A549 (cell line): ENCODE results near the gene TNIK. TPM values are rescaled to one million over a fixed set of nuclear protein-coding genes. Genes with fewer than 3 reads are reported as not detected.

Experiments used
- ATAC-seq, 2 experiments: fragments of 200-7000 bp in 1 of 2; fragments of >200 bp in 1 of 2; cut with Nextera tagmentation in 1 of 2; cut with Tn5 transposase in 1 of 2; 3 replicates each; pipeline versions ENCODE4 v1.8.0 to v1.9.1; 2018 to 2020; ENCODE audit warnings: mild to moderate bottlenecking in 1 of 2, moderate library complexity in 1 of 2
- CTCF ChIA-PET: fragments of 300-600 bp; sonication (Branson Sonifier 250); formaldehyde crosslinking; extraction: SDS; loops from one replicate; lab custom pipeline; 2021; ENCODE audit warnings: antibody characterized with exemption, inconsistent platforms; lab: Yijun Ruan, JAX
- POLR2A ChIA-PET: fragments of 350-600 bp; formaldehyde crosslinking; extraction: SDS; loops from one replicate; lab custom pipeline; 2021; ENCODE audit warnings: antibody characterized with exemption, inconsistent platforms; lab: Yijun Ruan, JAX
- DNase-seq, 2 experiments: peaks; one replicate each; pipeline versions ENCODE4 v3.0.0 to v3.0.0-alpha.2; 2011 to 2016; ENCODE audit warnings: low read depth in 1 of 2, low spot score in 1 of 2
- FAIRE-seq: peaks from 2 replicates; lab custom pipeline; 2011; peaks lifted over from hg19 to GRCh38; lab: Jason Lieb, UNC
- H3K27ac ChIP-seq, 2 experiments: fragments of >200 bp; sonication (Bioruptor Twin); formaldehyde crosslinking; 3 replicates each; pipeline ENCODE4 v1.5.1; 2016 to 2017
- H3K4me1 ChIP-seq: fragments of >200 bp; sonication (Bioruptor Twin); formaldehyde crosslinking; 3 replicates; pipeline ENCODE4 v1.6.1; 2016
- H3K4me2 ChIP-seq: fragments of >200 bp; sonication (Bioruptor Twin); formaldehyde crosslinking; 3 replicates; pipeline ENCODE4 v1.6.1; 2016
- H3K4me3 ChIP-seq: fragments of >200 bp; sonication (Bioruptor Twin); formaldehyde crosslinking; 3 replicates; pipeline ENCODE4 v1.5.1; 2016
- H3K9me3 ChIP-seq: fragments of >200 bp; sonication (Bioruptor Twin); formaldehyde crosslinking; 3 replicates; pipeline ENCODE4 v1.6.1; 2016
- BHLHE40 ChIP-seq: IDR thresholded peaks from 2 replicates; pipeline ENCODE4 v1.6.1; 2012; ENCODE audit warnings: low read depth, low read length, inconsistent platforms
- CEBPB ChIP-seq, 2 experiments: fragments of >200 bp in 1 of 2; sonication (Bioruptor Twin) in 1 of 2; formaldehyde crosslinking in 1 of 2; IDR thresholded peaks; 2 replicates each; pipeline ENCODE4 v1.6.1; 2012 to 2016
- CHD4 ChIP-seq: fragments of 200-600 bp; sonication (generic); IDR thresholded peaks from 2 replicates; pipeline ENCODE4 v1.6.1; 2016; ENCODE audit warnings: antibody characterized with exemption, mild to moderate bottlenecking, borderline replicate concordance
- EHMT2 ChIP-seq: fragments of 200-600 bp; sonication (generic); IDR thresholded peaks from 2 replicates; pipeline ENCODE4 v1.6.1; 2016; ENCODE audit warnings: antibody characterized with exemption, low read depth, mild to moderate bottlenecking, moderate library complexity
- EP300 ChIP-seq, 2 experiments: fragments of >200 bp; sonication (Bioruptor Twin); formaldehyde crosslinking; IDR thresholded peaks; 2 replicates in 1 of 2; 3 replicates in 1 of 2; pipeline ENCODE4 v1.6.1; 2016 to 2017
- ESRRA ChIP-seq: fragments of 150-350 bp; IDR thresholded peaks from 2 replicates; pipeline ENCODE4 v1.6.1; 2014; ENCODE audit warnings: mild to moderate bottlenecking, low read length, borderline replicate concordance
- FOSB ChIP-seq: fragments of 250-450 bp; sonication (Bioruptor Pico); IDR thresholded peaks from 2 replicates; pipeline ENCODE4 v1.5.0; 2020; ENCODE audit warnings: mild to moderate bottlenecking, moderate library complexity
- GATA3 ChIP-seq: IDR thresholded peaks from 2 replicates; pipeline ENCODE4 v1.6.1; 2012; ENCODE audit warnings: borderline replicate concordance
- HDAC2 ChIP-seq: fragments of 200-600 bp; sonication (generic); IDR thresholded peaks from 2 replicates; pipeline ENCODE4 v1.6.1; 2016
- HOXA7 ChIP-seq: fragments of 250-450 bp; sonication (Bioruptor Pico); IDR thresholded peaks from 2 replicates; pipeline ENCODE4 v1.5.0; 2020; ENCODE audit warnings: mild to moderate bottlenecking, moderate library complexity
- KDM1A ChIP-seq: fragments of 200-600 bp; sonication (generic); IDR thresholded peaks from 2 replicates; pipeline ENCODE4 v1.6.1; 2016; ENCODE audit warnings: low read depth, mild to moderate bottlenecking
- MYC ChIP-seq: IDR thresholded peaks from 2 replicates; pipeline ENCODE4 v1.6.1; 2012; ENCODE audit warnings: mild to moderate bottlenecking, inconsistent platforms, low read length, improper control_type of control experiment, borderline replicate concordance
- NPAS2 ChIP-seq: fragments of 250-450 bp; sonication (Bioruptor Pico); IDR thresholded peaks from 2 replicates; pipeline ENCODE4 v1.8.0; 2022; ENCODE audit warnings: mild to moderate bottlenecking, moderate library complexity, borderline replicate concordance
- NR3C1 ChIP-seq: fragments of >200 bp; sonication (Bioruptor Twin); formaldehyde crosslinking; IDR thresholded peaks from 3 replicates; pipeline ENCODE4 v1.6.1; 2017
- POLR2A ChIP-seq: IDR thresholded peaks from 2 replicates; pipeline ENCODE4 v1.6.1; 2012; ENCODE audit warnings: mild to moderate bottlenecking, low read length
- POLR2AphosphoS2 ChIP-seq: conservative IDR thresholded peaks from 2 replicates; pipeline ENCODE4 v1.6.1; 2012; ENCODE audit warnings: low read length, improper control_type of control experiment, inconsistent platforms
- RAD21 ChIP-seq, 2 experiments: fragments of >200 bp in 1 of 2; sonication (Bioruptor Twin) in 1 of 2; formaldehyde crosslinking in 1 of 2; IDR thresholded peaks in 1 of 2; conservative IDR thresholded peaks in 1 of 2; 2 replicates in 1 of 2; 3 replicates in 1 of 2; pipeline ENCODE4 v1.6.1; 2012 to 2018; ENCODE audit warnings: inconsistent platforms in 1 of 2
- RCOR1 ChIP-seq: fragments of 150-350 bp; IDR thresholded peaks from 2 replicates; pipeline ENCODE4 v1.6.1; 2014; ENCODE audit warnings: antibody characterized with exemption, low read length, low read depth
- SMC3 ChIP-seq: fragments of >200 bp; sonication (Bioruptor Twin); formaldehyde crosslinking; IDR thresholded peaks from 3 replicates; pipeline ENCODE4 v1.6.1; 2018; ENCODE audit warnings: inconsistent platforms
- TP53 ChIP-seq: fragments of 250-450 bp; sonication (Bioruptor Pico); IDR thresholded peaks from 2 replicates; pipeline ENCODE4 v1.5.0; 2021; ENCODE audit warnings: mild to moderate bottlenecking, moderate library complexity
- ZC3H11A ChIP-seq: fragments of 450-650 bp; IDR thresholded peaks from 2 replicates; pipeline ENCODE4 v1.6.1; 2014; ENCODE audit warnings: antibody characterized with exemption, mild to moderate bottlenecking
- ZFP36 ChIP-seq: fragments of 450-650 bp; IDR thresholded peaks from 2 replicates; pipeline ENCODE4 v1.6.1; 2014; ENCODE audit warnings: borderline replicate concordance; ENCODE audit not compliant: partially characterized antibody
- ZSCAN20 ChIP-seq: fragments of 250-450 bp; sonication (Bioruptor Pico); IDR thresholded peaks from 2 replicates; pipeline ENCODE4 v1.8.0; 2022; ENCODE audit warnings: mild to moderate bottlenecking, moderate library complexity
- WGBS: methylation state at CpG from one replicate; pipeline ENCODE4 v1.1.6; 2017; ENCODE audit errors: missing lambda C conversion rate; 5-methylcytosine and 5-hydroxymethylcytosine counted together
- polyA plus RNA-seq, 4 experiments: library from polyadenylated mRNA; depleted of rRNA in 3 of 4; stranded (reverse); fragments of >200 nt; fragmentation: RNase III in 1 of 4; extraction: RNeasy Plus Mini Kit Qiagen cat#74134 plus additional on column Dnase treatment in 1 of 4; gene quantifications; 2 replicates in 3 of 4; 3 replicates in 1 of 4; pipeline ENCODE4 v1.2.3, GENCODE V29; 2011 to 2017
- TF ChIP-seq, protein P1 (sequence below): IDR thresholded peaks from 2 replicates; pipeline ENCODE4 v1.6.1; 2012
- TF ChIP-seq, protein P2 (sequence below): fragments of >200 bp; sonication (Bioruptor Twin); formaldehyde crosslinking; IDR thresholded peaks from 3 replicates; pipeline ENCODE4 v1.6.1; 2016
- TF ChIP-seq, protein P3 (sequence below): fragments of 250-450 bp; sonication (Bioruptor Pico); IDR thresholded peaks from 2 replicates; pipeline ENCODE4 v1.5.0; 2020; ENCODE audit warnings: low read depth, mild to moderate bottlenecking, moderate library complexity

The TNIK gene
- polyA plus RNA-seq, 2 of the 4 experiments (the other 2 are of a cell fraction): 1.6 to 1.8 TPM

DNA sequence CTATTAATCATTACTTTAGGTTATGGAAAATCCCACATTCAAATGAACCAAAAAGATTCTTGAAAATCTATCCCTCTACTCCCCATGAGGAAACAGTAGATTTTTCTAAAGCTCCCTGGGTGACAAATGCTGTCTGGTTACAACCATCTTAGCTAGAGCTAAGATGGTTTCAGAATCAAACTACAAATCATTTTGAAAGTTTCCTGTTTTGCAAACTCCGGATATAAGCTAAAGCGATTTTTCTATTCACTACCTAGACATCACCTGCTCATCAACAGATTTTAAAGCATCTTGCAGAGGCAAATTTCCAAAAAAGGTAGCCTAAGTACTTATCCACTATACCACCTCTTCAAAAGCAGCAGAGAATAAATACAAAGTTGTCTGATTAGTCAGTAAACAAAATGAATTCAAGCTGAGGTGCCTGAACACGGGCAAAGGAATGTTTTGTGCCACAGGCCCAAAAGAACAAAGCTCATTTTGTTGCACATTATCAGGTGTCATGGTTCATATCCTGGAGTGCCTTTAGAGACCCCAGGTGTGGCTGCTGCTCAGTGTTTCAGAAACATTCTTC is 204.9 kb downstream of the TNIK start:
- CTCF ChIA-PET: no interaction called here
- no peak overlapping the region for H3K4me3 ChIP-seq
- H3K4me2 ChIP-seq: no peak overlapping the region
- no peak for DNase-seq
- no peak for FAIRE-seq
- 70% methylated on average over 3 of the region's 3 CpGs for WGBS
- no peak for ATAC-seq
- no peaks in the 10 kb centered on the region for H3K9me3 ChIP-seq
- TF ChIP-seq POLR2AphosphoS2 (no peak), CEBPB (IDR thresholded peaks at IDR 0.05) (no peak), ZFP36 (no peak), KDM1A (no peak), ZC3H11A (no peak), CHD4 (no peak), ZSCAN20 (no peak), EHMT2 (no peak)
- TF ChIP-seq, protein P1, sequence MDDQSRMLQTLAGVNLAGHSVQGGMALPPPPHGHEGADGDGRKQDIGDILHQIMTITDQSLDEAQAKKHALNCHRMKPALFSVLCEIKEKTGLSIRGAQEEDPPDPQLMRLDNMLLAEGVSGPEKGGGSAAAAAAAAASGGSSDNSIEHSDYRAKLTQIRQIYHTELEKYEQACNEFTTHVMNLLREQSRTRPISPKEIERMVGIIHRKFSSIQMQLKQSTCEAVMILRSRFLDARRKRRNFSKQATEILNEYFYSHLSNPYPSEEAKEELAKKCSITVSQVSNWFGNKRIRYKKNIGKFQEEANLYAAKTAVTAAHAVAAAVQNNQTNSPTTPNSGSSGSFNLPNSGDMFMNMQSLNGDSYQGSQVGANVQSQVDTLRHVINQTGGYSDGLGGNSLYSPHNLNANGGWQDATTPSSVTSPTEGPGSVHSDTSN: no peak
- TF ChIP-seq, protein P2, sequence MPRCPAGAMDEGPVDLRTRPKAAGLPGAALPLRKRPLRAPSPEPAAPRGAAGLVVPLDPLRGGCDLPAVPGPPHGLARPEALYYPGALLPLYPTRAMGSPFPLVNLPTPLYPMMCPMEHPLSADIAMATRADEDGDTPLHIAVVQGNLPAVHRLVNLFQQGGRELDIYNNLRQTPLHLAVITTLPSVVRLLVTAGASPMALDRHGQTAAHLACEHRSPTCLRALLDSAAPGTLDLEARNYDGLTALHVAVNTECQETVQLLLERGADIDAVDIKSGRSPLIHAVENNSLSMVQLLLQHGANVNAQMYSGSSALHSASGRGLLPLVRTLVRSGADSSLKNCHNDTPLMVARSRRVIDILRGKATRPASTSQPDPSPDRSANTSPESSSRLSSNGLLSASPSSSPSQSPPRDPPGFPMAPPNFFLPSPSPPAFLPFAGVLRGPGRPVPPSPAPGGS: no peak
- no peaks in the 10 kb centered on the region for H3K4me1 ChIP-seq
- POLR2A ChIA-PET: no interaction called here
- no peak overlapping the region for H3K27ac ChIP-seq

DNA sequence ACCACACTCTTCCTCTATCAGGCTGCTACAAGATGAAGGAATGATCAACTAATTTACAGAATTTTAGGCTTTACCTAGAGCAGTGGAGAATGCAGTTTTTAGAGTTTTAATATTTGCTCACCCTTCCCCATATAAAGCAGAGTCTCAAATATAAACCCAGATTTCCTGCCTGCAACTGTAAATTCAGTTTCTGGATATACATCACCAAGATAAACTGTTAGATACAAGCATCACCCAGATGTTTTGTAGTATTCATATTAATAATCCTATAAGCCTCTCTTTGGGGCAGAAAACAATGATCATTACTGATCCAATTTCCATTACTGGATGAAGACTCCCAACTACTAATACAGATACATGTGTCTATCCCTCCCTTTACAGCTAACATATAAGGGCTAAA is 205.9 kb downstream of the TNIK start:
- DNase-seq (no peak), FAIRE-seq (no peak), ATAC-seq (no peak)
- no peaks in the 10 kb centered on the region for H3K4me1 ChIP-seq
- no peak overlapping the region for H3K4me2 ChIP-seq
- H3K4me3 ChIP-seq: no peak overlapping the region
- TF ChIP-seq POLR2AphosphoS2 (no peak), RAD21 (conservative IDR thresholded peaks at IDR 0.05 in 1 of 2, IDR thresholded peaks at IDR 0.05 in 1 of 2) (no peak), ESRRA (no peak), MYC (no peak), HDAC2 (no peak), HOXA7 (CRISPR knock-in tag) (no peak), BHLHE40 (no peak), GATA3 (no peak), FOSB (CRISPR knock-in tag) (no peak), NR3C1 (no peak), KDM1A (no peak), RCOR1 (no peak), SMC3 (no peak), TP53 (CRISPR knock-in tag) (no peak), POLR2A (no peak), CEBPB (IDR thresholded peaks at IDR 0.05) (no peak), EP300 (IDR thresholded peaks at IDR 0.05) (no peak), NPAS2 (CRISPR knock-in tag) (no peak)
- TF ChIP-seq, protein P3, sequence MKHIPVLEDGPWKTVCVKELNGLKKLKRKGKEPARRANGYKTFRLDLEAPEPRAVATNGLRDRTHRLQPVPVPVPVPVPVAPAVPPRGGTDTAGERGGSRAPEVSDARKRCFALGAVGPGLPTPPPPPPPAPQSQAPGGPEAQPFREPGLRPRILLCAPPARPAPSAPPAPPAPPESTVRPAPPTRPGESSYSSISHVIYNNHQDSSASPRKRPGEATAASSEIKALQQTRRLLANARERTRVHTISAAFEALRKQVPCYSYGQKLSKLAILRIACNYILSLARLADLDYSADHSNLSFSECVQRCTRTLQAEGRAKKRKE: no peak
- TF ChIP-seq, protein P2: no peak
- no peaks in the 10 kb centered on the region for H3K9me3 ChIP-seq
- ChIA-PET POLR2A (no interaction called here), CTCF (no interaction called here)
- no peak overlapping the region for H3K27ac ChIP-seq
